A549 (cell line): ENCODE measurements around the gene SUDS3.

Source experiments
- MYC ChIP-seq: IDR thresholded peaks from 2 replicates; pipeline ENCODE4 v1.6.1; 2012; ENCODE audit warnings: mild to moderate bottlenecking, inconsistent platforms, low read length, improper control_type of control experiment, borderline replicate concordance
- SMC3 ChIP-seq: fragments of >200 bp; sonication (Bioruptor Twin); formaldehyde crosslinking; IDR thresholded peaks from 3 replicates; pipeline ENCODE4 v1.6.1; 2018; ENCODE audit warnings: inconsistent platforms
- TP53 ChIP-seq: fragments of 250-450 bp; sonication (Bioruptor Pico); IDR thresholded peaks from 2 replicates; pipeline ENCODE4 v1.5.0; 2021; ENCODE audit warnings: mild to moderate bottlenecking, moderate library complexity
- TF ChIP-seq, protein P1 (sequence below): fragments of >200 bp; sonication (Bioruptor Twin); formaldehyde crosslinking; IDR thresholded peaks from 3 replicates; pipeline ENCODE4 v1.5.1; 2016
- TF ChIP-seq, protein P2 (sequence below): IDR thresholded peaks from 2 replicates; pipeline ENCODE4 v1.6.1; 2012

DNA sequence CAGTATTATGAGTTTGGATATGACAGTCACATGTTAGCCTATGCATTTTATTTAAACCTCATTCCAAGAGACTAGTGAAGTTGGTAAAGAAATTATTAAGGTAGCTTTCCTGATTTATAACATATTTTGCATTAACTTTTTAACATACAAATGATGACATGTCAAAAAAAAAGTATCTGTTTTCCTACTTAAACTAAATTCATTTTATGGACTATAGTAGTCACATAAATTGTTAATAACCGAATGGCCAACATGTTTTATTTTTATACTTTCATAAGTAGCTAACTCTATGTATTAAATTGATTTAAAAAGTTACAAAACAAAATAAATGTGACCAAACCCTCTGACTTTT is 18.4 kb upstream of the SUDS3 start:
- TF ChIP-seq MYC (no peak), TP53 (CRISPR knock-in tag) (no peak), SMC3 (no peak)
- TF ChIP-seq, protein P1, sequence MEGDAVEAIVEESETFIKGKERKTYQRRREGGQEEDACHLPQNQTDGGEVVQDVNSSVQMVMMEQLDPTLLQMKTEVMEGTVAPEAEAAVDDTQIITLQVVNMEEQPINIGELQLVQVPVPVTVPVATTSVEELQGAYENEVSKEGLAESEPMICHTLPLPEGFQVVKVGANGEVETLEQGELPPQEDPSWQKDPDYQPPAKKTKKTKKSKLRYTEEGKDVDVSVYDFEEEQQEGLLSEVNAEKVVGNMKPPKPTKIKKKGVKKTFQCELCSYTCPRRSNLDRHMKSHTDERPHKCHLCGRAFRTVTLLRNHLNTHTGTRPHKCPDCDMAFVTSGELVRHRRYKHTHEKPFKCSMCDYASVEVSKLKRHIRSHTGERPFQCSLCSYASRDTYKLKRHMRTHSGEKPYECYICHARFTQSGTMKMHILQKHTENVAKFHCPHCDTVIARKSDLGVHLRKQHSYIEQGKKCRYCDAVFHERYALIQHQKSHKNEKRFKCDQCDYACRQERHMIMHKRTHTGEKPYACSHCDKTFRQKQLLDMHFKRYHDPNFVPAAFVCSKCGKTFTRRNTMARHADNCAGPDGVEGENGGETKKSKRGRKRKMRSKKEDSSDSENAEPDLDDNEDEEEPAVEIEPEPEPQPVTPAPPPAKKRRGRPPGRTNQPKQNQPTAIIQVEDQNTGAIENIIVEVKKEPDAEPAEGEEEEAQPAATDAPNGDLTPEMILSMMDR: no peak; the same call in 2 of the 3 replicates
- TF ChIP-seq, protein P2, sequence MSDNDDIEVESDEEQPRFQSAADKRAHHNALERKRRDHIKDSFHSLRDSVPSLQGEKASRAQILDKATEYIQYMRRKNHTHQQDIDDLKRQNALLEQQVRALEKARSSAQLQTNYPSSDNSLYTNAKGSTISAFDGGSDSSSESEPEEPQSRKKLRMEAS: no peak
